ENCODE measurements around the gene CD74. TPM values are rescaled to one million over a fixed set of nuclear protein-coding genes. Genes with fewer than 3 reads are reported as not detected.
A peak's percentile ranks its signal among the peaks of the same experiment; 100 is the strongest.

The CD74 gene
- total and polyA plus RNA-seq, 10 of the 15 experiments (the other 5 are each of a cell fraction or from before 2014, with no cell fraction given): 1,387 to 11,063 (median 3,922) TPM

- DNase-seq (ENCODE audit: low read depth, low spot score) (no peak), ATAC-seq (peak; percentile 17), FAIRE-seq (no peak)
- Histone ChIP-seq H3K4me2 (ENCODE audit: control insufficient read depth, insufficient read depth) (no peak overlapping the region), H2AFZ (ENCODE audit: control insufficient read depth, low read depth, low read length) (no peak overlapping the region), H3K27me3 (replicated peaks in 1 of 2; ENCODE audit: control insufficient read depth in 2 of 2, insufficient read depth in 2 of 2, low read length in 1 of 2) (no peaks in the 10 kb centered on the region), H3K9me3 (replicated peaks; ENCODE audit: control insufficient read depth, insufficient read depth, low read length) (no peaks in the 10 kb centered on the region), H3K4me1 (ENCODE audit: control insufficient read depth, insufficient read depth, low read length) (peaks cover 2% of the 10 kb centered on the region; the same call in 1 of the 2 replicates), H3K27ac (ENCODE audit: control insufficient read depth, insufficient read depth) (no peak overlapping the region), H3K79me2 (ENCODE audit: control insufficient read depth, insufficient read depth, low read length) (peaks cover 29% of the 10 kb centered on the region), H3K36me3 (ENCODE audit: control insufficient read depth in 2 of 2, insufficient read depth in 2 of 2, low read length in 1 of 2) (peaks cover 30 to 40% of the 10 kb centered on the region in 2 experiments), H3K4me3 (no peak overlapping the region), H3K9ac (ENCODE audit: control insufficient read depth, insufficient read depth, low read length) (no peak overlapping the region), H4K20me1 (ENCODE audit: control insufficient read depth, insufficient read depth) (peaks cover 5% of the 10 kb centered on the region)
- 88% methylated on average over 15 of the region's 15 CpGs for WGBS (ENCODE audit: insufficient coverage, insufficient replicate concordance, low lambda C conversion rate, missing lambda C conversion rate)
- intact Hi-C loops (cut with micrococcal nuclease; ENCODE audit: unreplicated experiment): no loop called here
- ChIA-PET SMC1A (ENCODE audit: uncharacterized antibody, unreplicated experiment) (no interaction called here), POLR2A (no interaction called here), RAD21 (ENCODE audit: unreplicated experiment) (no interaction called here), CTCF (interaction anchor here (1.0 to 1.5 kb wide), 2 partner anchors 16 to 117 kb away, joined by 3 read pairs; no protein-coding TSS in a partner anchor)
- in situ Hi-C loops (cut with MboI): no loop called here
- BruUV-seq (replicated peaks): no TSS peak
- TF ChIP-seq SMAD5 (IDR thresholded peaks at IDR 0.05; ENCODE audit: low read depth) (peak; percentile 54; the same call in 1 of the 2 replicates), HDAC6 (IDR thresholded peaks at IDR 0.05; ENCODE audit: unreplicated experiment) (no peak), POLR2AphosphoS5 (IDR thresholded peaks at IDR 0.05; ENCODE audit: low read length) (peak; percentile 60; the same call in 1 of the 2 replicates), DPF2 (IDR thresholded peaks at IDR 0.05) (no peak), SREBF1 (IDR thresholded peaks at IDR 0.05; ENCODE audit: low read length) (no peak), POLR2A (IDR thresholded peaks at IDR 0.05; ENCODE audit: low read depth, low read length) (peak; percentile 62), ATF3 (IDR thresholded peaks at IDR 0.05; ENCODE audit: borderline replicate concordance, extremely low read depth, low read depth, low read length) (no peak)
Measured at GRCh38 chr5:150443242-150444075, 30.7 kb upstream of the CD74 start.

All from GM12878 (cell line).